Measurements from ENCODE around the gene KLHL42.

DNA sequence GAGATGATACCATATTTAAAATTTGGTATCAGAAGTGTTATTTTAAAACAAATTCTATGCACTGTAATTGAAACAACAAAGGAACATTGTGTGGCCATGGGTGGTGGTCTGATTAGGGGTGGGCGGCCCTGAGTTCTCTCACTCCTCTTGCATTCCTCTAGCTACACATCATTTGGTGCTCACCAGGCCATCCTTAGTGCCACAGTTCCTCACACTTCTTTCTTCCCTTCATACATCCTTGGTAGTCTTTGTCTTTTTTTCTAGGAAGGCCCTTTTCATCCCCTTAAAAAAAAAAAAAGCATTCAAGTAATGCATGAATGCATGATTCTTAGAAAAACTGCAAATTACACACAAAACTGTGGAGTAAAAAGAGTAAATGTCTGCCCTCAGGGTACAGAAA, 2.4 kb downstream of the KLHL42 start:
- no peak for TF ChIP-seq POLR2A (IDR thresholded peaks at IDR 0.05)
- TF ChIP-seq, protein P1, sequence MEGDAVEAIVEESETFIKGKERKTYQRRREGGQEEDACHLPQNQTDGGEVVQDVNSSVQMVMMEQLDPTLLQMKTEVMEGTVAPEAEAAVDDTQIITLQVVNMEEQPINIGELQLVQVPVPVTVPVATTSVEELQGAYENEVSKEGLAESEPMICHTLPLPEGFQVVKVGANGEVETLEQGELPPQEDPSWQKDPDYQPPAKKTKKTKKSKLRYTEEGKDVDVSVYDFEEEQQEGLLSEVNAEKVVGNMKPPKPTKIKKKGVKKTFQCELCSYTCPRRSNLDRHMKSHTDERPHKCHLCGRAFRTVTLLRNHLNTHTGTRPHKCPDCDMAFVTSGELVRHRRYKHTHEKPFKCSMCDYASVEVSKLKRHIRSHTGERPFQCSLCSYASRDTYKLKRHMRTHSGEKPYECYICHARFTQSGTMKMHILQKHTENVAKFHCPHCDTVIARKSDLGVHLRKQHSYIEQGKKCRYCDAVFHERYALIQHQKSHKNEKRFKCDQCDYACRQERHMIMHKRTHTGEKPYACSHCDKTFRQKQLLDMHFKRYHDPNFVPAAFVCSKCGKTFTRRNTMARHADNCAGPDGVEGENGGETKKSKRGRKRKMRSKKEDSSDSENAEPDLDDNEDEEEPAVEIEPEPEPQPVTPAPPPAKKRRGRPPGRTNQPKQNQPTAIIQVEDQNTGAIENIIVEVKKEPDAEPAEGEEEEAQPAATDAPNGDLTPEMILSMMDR (IDR thresholded peaks at IDR 0.05), result no peak
- no peak for TF ChIP-seq POLR2AphosphoS5 (IDR thresholded peaks at IDR 0.05)
- no peak for TF ChIP-seq EP300 (IDR thresholded peaks at IDR 0.05)

All from upper lobe of left lung (tissue), 4 donors.